ENCODE data around the gene GAREM1. TPM values are rescaled to one million over a fixed set of nuclear protein-coding genes. Genes with fewer than 3 reads are reported as not detected.

GAREM1 gene
- polyA plus RNA-seq, 1 of the 3 experiments (the other 2 are of a cell fraction): 2.8 TPM

DNA sequence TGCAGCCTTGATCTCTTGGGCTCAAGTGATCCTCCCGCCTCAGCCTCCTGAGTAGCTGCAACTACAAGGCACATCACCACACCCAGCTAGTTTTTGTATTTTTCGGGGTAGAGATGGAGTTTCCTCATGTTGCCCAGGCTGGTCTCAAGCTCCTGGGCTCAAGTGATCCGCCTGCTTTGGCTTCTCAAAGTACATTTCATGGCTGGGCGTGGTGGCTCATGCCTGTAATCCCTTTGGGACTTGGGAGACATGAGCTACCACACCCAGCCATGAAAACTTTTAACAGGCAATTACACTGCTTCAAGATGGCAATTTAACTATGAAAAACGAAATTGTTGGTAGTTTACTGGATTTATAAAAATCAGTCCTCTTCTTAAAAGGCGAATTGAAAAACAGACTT is 211.1 kb downstream of the GAREM1 start:
- ChIA-PET POLR2A (no interaction called here), CTCF (interaction anchor here (0.8 to 3.2 kb wide), 5 partner anchors 10 to 289 kb away, joined by 3 to 19 read pairs (median 4); no protein-coding TSS in a partner anchor)
- Histone ChIP-seq H3K4me3 (ENCODE audit: low read depth in 2 of 2, low read length in 1 of 2) (no peak overlapping the region), H3K36me3 (replicated peaks in 1 of 2; ENCODE audit: control insufficient read depth in 1 of 2, insufficient read depth in 2 of 2, low read length in 1 of 2) (no peaks in the 10 kb centered on the region), H3K9me3 (no peaks in the 10 kb centered on the region), H3F3A (replicated peaks; ENCODE audit: insufficient read depth) (no peaks in the 10 kb centered on the region), H3K27me3 (ENCODE audit: insufficient read depth) (no peaks in the 10 kb centered on the region), H3K27ac (ENCODE audit: low read depth in 2 of 2, low read length in 1 of 2) (no peak overlapping the region), H3K9me2 (no peaks in the 10 kb centered on the region), H2AFZ (ENCODE audit: low read depth) (no peak overlapping the region), H3K4me2 (no peak overlapping the region), H3K9ac (no peak overlapping the region), H4K20me1 (ENCODE audit: insufficient read depth) (no peaks in the 10 kb centered on the region), H3K79me2 (ENCODE audit: insufficient read depth) (no peaks in the 10 kb centered on the region), H3K4me1 (ENCODE audit: control insufficient read depth in 1 of 2, insufficient read depth in 2 of 2, low read depth in 1 of 2, low read length in 1 of 2) (no peaks in the 10 kb centered on the region; a peak in 1 of 4 replicates)
- 49% methylated on average over 5 of the region's 6 CpGs for WGBS (ENCODE audit: low lambda C conversion rate)
- TF ChIP-seq, protein P1, sequence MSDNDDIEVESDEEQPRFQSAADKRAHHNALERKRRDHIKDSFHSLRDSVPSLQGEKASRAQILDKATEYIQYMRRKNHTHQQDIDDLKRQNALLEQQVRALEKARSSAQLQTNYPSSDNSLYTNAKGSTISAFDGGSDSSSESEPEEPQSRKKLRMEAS (IDR thresholded peaks at IDR 0.05; ENCODE audit: low read depth): no peak
- no peak for TF ChIP-seq RFX5 (IDR thresholded peaks at IDR 0.05; ENCODE audit: low read length)
- no peak for DNase-seq

DNA sequence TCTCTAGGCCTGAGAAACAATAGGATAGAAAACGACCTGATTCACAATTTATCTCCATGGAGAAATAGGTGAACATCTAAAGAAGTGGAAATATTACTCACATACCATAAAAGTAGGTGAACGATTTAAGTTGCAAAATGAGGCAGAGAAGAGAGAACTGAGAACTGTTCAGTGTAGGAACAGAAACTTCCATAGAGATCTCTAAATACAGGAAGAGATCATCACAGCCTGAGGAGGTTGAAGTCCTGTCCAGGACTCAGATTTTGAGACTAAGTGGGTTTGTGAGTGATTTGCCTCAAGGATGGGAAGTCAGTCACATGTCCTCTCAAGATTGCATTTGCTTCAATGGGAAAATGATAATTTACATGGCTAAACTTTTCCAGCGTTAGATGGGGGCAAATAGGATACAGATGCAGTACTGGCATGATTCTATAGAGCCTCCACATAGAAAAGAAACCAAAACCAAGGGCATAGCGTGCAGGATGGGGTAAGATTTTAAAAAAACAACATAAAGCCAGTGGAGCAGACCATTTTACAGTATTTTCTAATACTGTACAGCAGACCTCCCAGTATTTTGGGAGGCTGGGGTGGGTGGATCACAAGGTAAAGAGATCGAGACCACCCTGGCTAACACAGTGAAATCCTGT is 212.0 kb downstream of the GAREM1 start:
- no peaks in the 10 kb centered on the region for H3K27me3 ChIP-seq (ENCODE audit: insufficient read depth)
- TF ChIP-seq RAD21 (IDR thresholded peaks at IDR 0.05; ENCODE audit: low read length) (no peak), GATA2 (CRISPR knock-in tag; IDR thresholded peaks at IDR 0.05) (no peak), FOXM1 (IDR thresholded peaks at IDR 0.05; ENCODE audit: low read depth) (no peak), SIN3A (IDR thresholded peaks at IDR 0.05; ENCODE audit: borderline replicate concordance, low read depth, low read length) (no peak), EZH2phosphoT487 (IDR thresholded peaks at IDR 0.05; ENCODE audit: borderline replicate concordance, low read depth) (no peak), ELF1 (IDR thresholded peaks at IDR 0.05) (no peak), MEF2A (IDR thresholded peaks at IDR 0.05; ENCODE audit: borderline replicate concordance, low read depth) (no peak), RFX5 (IDR thresholded peaks at IDR 0.05; ENCODE audit: low read length) (no peak), NRF1 (IDR thresholded peaks at IDR 0.05; ENCODE audit: low read depth, low read length) (no peak)
- TF ChIP-seq, protein P2, sequence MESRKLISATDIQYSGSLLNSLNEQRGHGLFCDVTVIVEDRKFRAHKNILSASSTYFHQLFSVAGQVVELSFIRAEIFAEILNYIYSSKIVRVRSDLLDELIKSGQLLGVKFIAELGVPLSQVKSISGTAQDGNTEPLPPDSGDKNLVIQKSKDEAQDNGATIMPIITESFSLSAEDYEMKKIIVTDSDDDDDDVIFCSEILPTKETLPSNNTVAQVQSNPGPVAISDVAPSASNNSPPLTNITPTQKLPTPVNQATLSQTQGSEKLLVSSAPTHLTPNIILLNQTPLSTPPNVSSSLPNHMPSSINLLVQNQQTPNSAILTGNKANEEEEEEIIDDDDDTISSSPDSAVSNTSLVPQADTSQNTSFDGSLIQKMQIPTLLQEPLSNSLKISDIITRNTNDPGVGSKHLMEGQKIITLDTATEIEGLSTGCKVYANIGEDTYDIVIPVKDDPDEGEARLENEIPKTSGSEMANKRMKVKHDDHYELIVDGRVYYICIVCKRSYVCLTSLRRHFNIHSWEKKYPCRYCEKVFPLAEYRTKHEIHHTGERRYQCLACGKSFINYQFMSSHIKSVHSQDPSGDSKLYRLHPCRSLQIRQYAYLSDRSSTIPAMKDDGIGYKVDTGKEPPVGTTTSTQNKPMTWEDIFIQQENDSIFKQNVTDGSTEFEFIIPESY (IDR thresholded peaks at IDR 0.05; ENCODE audit: borderline replicate concordance, low read depth): no peak
- no peaks in the 10 kb centered on the region for H3K9me3 ChIP-seq
- H3K4me1 ChIP-seq (ENCODE audit: control insufficient read depth in 1 of 2, insufficient read depth in 2 of 2, low read depth in 1 of 2, low read length in 1 of 2): no peaks in the 10 kb centered on the region; a peak in 1 of 4 replicates
- 44% methylated on average over 5 of the region's 5 CpGs for WGBS (ENCODE audit: low lambda C conversion rate)
- H3K27ac ChIP-seq (ENCODE audit: low read depth in 2 of 2, low read length in 1 of 2): no peak overlapping the region
- DNase-seq: no peak
- H3K79me2 ChIP-seq (ENCODE audit: insufficient read depth): no peaks in the 10 kb centered on the region
- H4K20me1 ChIP-seq (ENCODE audit: insufficient read depth): no peaks in the 10 kb centered on the region
- no peak overlapping the region for H2AFZ ChIP-seq (ENCODE audit: low read depth)
- H3K4me3 ChIP-seq (ENCODE audit: low read depth in 2 of 2, low read length in 1 of 2): no peak overlapping the region
- H3K9me2 ChIP-seq: no peaks in the 10 kb centered on the region
- no peaks in the 10 kb centered on the region for H3F3A ChIP-seq (replicated peaks; ENCODE audit: insufficient read depth)
- no peaks in the 10 kb centered on the region for H3K36me3 ChIP-seq (replicated peaks in 1 of 2; ENCODE audit: control insufficient read depth in 1 of 2, insufficient read depth in 2 of 2, low read length in 1 of 2)
- POLR2A ChIA-PET: no interaction called here
- H3K9ac ChIP-seq: no peak overlapping the region
- H3K4me2 ChIP-seq: no peak overlapping the region
- CTCF ChIA-PET: interaction anchor here (1.6 to 3.2 kb wide), 2 partner anchors 13 to 290 kb away, joined by 6 to 19 read pairs; no protein-coding TSS in a partner anchor
